ENCODE data around the gene ENDOU.

ENDOU gene

DNA sequence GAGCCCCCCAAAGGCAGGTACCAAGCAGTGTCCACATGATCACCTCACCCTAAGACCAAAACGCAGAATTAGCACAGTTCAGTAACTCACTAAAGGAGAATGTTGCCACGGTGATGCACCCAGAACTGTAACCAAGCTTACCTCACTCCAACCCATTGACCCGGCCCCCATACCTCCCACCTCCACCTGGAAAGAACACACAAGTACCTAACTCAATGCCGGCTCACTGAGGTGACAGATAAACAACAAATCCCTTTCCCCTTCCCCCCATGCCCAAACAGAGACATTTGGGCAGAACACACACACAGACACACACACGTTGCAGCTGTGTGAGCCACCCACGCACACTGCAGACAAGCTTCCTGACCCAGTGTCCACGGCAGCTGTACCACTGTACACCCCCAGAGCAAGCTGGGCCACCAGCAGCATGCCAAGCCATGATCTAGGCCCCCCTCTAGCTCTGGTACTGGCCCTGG, 32.1 kb upstream of the ENDOU start:
- DNase-seq (ENCODE audit: low read depth) = no peak

DNA sequence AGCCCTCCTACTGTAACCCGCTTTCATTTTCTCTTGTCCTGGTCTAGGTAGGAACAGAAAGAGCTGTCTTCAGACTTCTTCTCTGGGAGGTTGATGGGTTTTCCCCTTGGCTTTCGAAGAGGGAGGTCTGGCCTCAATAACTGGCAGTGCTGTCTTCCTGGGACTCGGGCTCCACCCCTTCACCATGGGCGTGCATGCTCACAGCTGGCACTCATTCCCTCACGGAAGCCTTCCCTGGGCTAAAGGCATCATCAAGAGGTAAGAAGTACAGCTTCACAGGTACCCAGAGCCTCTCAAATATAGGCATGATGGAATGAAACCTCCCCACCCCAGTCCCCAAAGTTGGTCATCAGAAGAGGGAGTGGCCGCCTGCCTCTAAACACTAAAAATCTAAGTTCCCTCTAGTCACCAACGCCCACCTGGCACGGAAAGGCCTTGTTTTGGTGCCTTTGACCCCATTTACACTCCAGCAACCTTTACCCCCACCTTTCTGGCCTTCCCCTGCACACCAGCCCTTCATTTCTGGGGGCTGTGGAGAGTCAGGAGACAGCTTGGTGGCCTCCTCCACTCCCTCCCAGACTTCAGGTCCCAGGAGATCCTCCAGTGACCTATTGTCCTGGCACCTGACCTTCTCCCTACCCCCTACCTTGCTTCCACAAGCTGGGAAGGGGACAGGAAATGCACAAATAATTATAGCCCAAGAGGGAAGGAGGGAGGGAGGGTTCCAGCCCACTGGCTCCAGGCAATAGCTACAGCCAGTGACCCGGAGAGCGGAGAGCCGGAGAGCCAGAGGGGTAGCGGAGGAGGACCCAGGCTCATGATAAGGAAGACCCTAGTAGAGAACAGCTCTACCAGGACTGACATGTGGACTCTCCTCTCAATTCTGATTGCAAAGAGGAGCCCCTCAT, 30.6 kb upstream of the ENDOU start:
- DNase-seq (ENCODE audit: low read depth) = no peak

DNA sequence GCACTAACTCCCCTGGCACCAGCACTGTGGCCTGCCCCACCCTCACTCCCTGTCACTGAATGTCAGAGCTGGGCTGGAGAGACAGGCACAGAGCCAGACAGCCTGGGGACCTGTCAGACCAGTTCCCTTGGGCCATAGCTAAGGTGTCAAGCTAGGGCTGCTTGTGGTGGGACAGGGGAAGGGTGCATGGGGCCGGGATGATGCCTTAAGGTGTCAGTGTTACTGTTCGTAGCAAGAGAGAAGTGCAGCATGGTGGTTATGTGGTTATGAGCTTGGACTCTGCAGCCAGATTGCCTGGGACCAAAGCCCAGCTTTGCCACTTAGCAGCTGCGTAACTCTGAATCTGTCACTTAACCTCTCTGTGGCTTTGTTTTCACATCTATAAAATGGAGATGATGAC, 29.6 kb upstream of the ENDOU start:
- DNase-seq (ENCODE audit: low read depth) = no peak

DNA sequence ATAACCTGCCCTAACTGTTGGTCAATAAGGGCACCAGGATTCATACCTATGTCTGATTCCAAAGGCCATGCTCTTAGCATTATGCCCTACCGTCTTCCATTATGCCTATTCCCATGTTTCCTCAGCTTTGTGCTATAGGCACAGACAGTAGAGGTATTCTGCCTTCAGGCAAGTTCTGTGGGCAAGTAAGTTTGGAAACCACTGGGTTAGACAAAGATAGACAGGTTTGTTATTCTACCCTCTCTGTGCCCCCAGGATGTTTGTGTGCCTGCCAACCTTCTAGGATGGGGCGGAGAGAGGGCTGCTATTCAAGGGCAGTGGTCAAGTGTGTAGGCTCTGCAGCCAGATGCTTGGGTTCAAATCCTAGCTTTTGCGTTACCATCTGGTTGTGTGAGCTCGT, 28.8 kb upstream of the ENDOU start:
- no peak for DNase-seq (ENCODE audit: low read depth)

DNA sequence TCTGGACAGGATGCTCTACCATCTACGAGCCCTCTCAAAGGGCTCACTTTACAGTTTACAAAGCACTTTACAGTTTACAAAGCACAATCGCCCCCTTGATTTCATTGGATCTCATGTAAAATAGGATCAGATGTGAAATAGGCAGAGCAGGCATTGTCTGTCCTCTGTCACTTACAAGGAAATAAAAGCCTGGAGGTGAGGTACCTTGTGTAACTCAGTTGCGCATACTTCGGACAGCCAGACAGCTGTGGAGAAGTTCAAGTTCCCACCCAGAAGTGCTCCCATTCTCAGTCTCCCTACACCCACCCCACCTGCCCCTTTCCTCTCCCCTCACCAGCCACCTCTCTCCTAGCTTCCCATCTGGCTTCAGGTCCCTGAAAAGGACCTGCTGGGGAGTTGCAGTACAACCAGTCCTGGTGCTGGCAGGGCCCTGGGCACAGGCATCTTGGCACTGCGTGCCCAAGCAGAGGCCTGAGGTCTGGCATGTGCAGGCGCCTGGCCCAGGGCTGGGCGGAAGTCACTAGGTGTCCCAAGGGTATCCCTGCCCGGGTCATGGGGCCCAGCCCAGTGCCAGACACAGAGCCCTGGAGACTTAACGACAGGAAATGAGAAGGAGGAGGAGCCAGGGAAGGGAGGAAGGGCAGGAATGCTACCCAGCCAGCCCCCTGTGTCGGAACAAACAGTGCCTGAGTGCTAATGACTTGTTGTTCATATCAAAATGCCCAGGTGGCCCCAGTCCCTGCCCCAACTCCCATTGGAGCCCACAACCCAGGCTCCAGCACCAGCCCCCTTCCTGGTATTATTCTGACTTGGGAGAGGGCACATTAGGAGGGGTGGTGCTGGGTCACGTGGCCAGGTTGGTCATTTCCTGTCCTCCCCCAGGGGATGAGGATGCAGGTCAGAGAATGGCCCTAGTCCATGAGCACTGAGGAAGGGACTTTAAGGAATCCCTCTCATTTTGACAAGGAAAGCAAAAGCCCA, 28.0 kb upstream of the ENDOU start:
- DNase-seq (ENCODE audit: low read depth) = no peak

DNA sequence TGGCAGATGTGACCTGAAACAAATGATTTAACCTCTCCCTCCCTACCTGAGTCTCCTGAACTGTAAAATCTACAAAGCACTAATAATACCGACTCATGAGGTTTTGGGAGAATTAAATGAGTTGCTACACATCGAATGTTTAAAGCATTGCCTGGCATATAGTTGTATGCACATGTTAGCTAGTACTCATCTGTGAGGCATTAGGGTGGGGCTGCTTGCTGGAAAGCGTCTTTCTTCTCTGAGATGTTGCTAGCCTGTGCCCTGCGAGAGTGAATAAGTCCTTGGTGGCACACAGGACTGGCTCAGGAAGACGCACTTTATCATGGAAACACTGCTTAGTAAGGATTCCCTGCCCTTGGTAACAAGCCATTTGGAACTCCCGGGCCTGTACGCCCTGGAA, 27.3 kb upstream of the ENDOU start:
- DNase-seq (ENCODE audit: low read depth) = peak; percentile 43

DNA sequence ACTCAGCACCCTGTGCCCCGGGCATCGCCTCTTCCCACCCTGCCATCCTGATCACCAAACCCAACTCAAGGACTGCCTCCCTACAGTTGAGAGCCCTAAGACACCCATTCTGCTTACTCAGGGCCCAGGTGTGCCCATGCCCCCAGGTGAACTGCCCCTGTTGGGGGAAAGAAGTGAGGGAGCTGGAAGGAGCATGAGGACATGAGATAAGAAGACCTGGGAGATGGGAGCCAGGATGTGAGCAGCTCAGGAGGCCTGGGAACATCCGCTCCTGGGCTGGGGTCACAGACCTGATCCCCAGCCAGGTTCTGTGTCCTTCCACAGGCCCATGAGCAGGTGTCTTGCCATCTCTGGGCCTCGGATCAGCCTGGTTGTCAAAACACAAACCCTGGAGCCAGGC, 26.8 kb upstream of the ENDOU start:
- no peak for DNase-seq (ENCODE audit: low read depth)

DNA sequence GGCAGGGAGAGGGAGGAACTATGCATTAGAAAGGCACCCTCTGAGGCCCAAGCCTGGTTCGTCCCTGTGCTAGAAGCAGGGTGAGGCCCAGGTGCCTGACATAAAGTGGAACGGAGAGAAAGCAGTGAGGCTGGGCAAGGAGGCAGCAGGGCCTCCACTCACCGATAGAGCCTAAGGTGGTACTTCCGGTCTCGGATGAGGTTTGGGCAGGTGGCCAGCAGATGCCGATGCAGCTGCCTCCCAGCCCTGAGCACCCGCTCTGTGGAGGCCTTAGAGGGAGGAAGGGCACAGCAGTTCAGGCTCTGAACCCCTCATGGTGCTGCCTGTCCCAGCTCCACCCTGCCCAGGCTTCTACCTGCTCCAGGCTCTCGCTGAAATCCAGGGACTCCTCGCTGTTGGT, 26.3 kb upstream of the ENDOU start:
- DNase-seq (ENCODE audit: low read depth) = no peak

DNA sequence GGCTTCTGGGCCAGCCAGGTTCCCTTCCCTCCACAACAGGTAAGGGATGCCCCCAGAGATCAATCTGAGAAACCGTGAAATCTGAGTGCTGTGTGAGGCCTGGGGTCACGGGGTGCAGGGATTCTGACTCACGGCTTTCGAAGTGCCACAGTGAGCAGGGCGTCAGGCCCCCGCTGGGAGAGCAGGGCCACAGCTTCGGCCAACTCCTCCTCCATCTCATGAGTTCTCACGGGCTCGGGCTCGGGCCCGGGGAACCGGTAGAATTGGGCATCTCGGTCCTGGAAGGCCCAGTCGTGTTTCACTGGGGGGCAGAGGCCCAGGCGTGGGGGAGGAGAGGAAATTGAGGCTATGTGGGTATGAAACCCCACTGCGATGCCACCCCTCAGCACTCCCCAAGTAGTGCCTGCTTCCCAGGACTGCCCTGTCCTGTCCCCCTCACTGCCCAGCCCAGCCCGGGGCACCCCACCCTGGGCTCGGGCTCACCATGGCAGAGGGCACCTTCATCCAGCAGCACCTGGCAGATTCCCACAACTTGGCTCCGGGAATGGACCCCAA, 25.7 kb upstream of the ENDOU start:
- no peak for DNase-seq (ENCODE audit: low read depth)

DNA sequence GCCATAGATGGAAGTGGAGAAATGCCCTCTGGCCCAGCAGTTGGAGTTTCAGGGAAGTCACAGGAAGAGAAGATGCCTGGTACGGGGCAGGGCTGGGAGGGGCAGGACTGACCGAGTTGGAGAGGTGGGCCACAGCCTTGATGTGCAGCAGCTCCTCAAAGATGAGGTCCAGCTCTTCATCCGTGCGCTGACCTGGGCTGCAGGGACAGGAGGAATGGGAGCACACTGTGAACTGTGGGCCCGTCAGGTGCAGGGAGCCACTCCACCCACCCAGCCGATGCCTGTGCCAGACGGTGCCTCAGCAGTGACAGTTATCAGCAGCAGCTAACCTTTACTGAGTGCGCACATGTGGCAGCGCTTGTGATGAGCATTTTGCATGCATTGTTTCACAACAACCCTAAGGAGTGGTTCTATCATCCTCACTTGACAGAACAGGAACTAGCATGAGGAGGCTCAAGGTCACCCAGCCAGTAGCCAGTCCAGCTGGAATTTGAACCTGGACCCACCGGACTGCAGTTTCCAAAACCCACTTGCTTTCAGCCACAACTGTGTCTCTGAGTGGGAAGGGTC, 25.0 kb upstream of the ENDOU start:
- DNase-seq (ENCODE audit: low read depth) = no peak

DNA sequence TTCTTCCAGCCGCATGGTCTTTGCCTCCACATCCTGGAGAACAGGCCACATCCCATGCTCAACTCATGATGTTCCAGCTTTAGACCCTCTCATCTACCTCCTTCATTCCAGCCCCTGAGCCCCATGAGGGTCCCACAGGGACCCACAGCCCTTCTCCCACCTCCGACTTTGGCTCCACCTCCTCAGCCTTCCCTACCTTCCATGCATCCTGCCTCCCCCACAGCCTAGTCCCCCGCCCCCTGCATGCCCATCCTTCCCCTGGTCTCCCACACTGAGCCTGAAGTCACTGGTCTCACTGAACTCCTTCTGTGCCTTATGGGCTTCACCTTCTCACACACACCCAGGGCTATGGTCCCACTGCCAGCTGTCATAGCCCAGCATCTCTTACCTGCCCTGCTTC, 23.6 kb upstream of the ENDOU start:
- no peak for DNase-seq (ENCODE audit: low read depth)

DNA sequence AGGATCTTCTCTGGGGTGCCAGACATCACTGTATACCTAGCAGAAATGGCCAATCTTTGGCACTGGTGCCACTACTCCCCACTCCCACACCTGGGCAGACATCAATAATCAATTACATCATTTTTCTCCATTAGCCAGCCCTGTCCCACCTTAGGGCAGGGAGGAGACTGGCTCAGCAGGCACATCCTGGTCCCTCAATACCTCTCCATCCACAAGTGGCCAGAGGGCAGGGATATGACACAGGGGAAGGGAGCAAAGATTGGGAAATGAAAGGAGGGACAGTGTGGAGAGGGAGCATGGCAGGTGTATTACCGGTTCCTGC, 23.2 kb upstream of the ENDOU start:
- no peak for DNase-seq (ENCODE audit: low read depth)

DNA sequence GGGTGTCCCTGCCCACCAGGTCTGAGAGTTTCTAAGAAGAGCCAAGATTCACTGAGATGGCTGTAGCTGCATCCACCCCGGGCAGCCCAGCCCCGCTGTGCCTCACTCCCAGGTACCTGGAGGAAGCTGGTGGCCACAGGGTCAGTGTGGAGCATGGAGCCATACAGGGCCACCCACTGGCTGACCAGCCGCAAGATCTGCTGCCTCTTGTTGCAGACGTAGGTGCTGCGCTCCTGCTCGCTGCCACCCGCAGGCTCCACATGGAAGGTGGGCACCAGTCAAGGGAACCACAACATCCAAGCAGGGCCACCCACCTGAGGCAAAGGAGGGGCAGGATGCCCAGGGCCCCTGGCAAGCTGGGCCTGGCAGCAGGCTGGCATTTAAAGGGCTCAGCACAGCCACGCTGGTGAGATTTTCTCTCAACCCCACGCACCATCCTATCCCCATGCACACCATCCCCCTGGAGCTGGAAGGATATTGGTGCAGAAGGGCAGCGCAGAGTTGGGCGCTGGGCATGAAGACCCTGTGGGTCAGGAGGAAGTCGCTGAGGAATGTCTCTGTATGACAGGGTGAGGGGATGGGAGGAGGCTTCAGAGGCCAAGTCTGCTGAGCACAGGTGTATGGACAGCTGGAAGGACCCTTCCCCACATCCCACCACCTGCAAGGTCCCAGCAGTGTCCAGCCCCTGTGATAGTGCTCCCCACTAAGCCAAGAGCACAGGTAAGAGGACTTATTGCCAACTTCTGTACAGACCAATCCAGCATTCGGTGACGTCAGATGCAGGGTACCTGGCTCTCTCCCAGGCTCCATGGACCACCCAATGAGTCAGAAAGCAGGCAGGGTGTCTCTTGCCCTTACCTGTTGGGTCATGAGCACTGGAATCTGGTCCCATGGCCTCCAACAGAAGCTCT, 22.6 kb upstream of the ENDOU start:
- no peak for DNase-seq (ENCODE audit: low read depth)

DNA sequence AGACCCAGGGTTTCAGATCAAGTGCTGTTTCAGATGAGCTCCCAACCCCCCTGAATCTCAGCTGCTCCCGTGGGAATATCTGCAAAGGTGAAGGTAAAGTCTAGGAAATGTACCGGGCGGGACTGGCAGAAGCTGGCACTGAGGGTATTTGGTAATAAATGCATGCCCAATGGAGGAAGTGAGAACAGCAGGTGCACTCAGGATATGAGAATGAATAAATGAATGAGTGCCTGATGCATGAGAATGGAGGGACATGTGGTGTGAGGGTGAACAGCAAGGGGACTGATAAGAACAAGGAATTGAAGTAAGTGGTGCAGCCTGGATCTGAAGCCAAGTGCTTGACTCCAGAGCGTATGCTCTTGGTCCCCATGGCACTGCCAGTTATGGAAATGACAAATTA, 21.8 kb upstream of the ENDOU start:
- DNase-seq (ENCODE audit: low read depth) = no peak

DNA sequence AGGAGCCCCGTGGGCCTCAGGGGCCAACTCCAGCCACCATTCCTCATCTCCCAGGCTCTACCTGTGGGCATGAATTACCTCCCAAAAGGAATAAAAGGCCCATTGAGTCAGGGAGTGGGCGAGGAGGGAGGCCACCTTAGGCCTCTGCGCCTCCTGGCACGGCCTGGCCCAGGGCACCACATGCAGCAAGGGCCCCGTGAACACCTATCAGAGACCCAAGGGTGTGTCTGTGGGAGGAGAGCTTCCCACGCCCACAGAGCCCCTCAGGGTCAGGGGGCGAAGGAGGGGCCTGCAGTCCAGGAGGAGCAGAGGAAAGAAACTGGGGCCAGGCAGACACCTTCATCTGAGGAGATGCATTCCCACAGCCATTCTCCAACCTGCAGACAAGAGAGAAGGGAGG, 21.2 kb upstream of the ENDOU start:
- no peak for DNase-seq (ENCODE audit: low read depth)

DNA sequence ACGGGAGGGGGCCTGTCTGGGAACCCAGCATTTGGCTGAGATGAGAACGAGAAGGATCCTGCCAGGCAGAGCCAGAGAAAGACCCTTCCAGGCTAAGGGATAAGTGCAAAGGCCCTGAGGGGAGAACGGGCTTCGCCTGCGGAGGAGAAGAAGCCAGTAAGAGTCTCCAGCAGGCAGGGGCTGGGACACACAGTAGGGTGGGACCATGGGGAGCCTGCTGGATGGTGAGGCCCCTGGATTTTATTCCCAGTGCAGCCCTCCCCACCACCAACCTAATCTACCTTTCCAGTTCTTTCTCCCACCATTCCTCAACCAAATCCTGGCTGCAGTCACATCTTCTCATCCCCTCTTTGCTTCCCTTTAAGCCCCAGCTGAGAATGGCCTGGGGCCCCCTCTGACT, 20.8 kb upstream of the ENDOU start:
- DNase-seq (ENCODE audit: low read depth) = no peak

DNA sequence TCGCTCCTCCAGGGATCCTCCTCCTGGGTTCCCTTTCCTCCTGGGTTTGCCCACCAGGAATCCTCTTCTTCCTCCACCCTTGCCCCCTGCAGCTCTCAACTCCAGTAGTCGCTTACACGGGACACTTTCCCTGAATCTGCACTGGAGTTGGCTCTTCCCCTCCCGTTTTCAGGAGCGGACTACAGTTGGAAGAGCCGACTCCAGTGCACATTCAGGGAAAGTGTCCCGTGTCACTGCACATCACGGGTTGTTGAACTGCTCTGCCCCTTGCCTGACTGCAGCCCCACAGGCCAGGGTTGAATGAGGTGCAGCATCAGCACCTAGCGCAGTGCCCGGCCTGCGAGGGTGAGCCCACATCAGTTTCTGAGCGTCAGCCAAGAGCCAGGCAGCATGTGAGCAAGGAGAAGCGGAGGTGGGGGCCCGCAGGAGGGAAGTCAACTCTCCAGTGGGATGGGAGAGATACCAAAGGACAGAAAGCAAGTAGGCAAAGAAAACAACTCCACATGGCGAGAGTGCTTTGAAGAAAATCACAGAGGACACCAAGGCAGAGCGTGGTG, 20.3 kb upstream of the ENDOU start:
- no peak for DNase-seq (ENCODE audit: low read depth)

DNA sequence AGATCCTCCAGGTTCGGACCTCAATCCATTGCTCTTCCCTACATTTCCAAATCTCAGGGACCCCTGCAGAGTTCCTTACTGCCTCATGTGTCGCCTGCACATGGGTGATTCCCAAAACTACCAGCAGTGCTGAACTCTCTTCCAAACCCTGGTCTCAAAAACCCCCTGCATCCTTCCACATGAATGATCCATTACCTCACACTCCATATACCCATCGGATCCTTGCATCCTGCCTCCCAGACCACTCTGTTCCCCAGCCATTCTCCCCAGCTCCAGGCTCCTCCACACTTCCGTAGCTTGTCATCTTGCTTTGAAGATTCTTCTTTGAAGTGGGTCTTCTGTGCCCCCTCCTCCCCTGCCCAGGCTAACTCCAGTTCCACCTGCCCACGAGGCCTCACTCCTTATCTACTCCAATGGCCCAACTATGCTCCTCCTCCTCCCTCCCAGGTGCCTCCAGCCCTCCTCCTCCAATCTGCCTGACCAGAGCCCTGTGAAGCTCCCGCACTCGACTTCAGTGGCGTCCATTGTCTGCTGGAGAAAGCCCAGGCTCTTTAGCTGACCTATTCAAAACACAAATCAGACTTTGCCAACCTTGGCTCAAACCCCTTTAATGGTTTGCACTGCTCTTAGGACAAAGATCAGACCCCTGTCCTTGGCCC, 19.6 kb upstream of the ENDOU start:
- no peak for DNase-seq (ENCODE audit: low read depth)

DNA sequence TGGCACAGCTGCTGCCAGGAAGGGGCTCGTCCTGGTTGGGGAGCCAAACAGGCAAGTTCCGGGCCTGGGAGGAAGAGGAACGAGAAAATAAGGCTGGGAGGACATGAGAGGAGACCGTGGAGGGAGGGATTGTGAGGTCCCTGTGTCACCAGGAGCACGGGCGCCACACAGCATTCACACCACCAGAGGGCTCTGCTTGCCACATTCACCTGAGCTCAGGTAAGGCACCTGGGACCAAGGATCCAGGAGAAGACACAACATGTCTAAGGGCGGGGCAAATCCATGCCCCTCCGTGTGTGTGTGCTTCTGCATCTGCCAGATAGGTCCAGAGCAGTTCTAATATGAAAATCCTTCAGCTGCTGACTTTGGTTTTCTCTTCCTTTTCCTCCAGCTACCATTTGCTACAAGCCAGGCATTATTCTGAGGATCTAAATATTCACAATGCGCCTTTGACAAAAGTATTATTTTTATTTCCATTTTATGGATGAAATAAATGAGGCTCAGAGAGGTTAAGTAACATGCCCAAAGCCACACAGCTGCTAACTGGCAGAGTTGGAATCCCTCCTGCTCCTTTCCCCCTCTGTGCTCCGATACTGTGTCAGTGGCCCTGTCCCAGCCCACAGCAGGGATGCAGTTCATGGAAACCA, 18.8 kb upstream of the ENDOU start:
- no peak for DNase-seq (ENCODE audit: low read depth)

DNA sequence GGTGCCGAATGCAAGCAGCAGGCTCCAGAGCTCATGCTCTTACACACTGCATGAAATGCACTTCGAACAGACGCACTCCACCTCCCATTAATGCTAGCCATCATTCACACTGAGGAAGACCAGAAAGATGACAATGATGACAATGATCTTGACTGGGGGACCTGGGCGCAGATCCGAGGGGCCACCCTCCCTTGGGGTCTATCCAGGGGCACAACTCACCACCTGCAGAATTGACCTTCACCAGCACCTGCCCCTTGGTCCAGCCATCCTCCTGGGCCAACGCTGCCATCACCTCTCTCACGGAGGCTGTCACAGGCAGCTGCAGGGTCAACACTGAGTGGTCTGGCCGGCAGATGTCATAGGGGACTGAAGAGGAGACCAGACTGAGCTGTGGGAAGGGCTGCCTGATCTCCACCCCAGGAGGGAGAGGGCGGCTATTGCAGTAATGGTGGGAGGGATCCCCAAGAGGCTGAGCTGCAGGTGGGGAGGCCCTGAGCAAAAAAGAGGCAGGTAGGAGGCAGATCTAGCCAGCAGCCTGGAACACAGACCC, 18.1 kb upstream of the ENDOU start:
- no peak for DNase-seq (ENCODE audit: low read depth)
